AG04449 (cell line): ENCODE data around the gene PLA2G4F.

Source experiments
- CTCF ChIA-PET: fragments of 350-600 bp; formaldehyde crosslinking; extraction: SDS; loops from one replicate; lab custom pipeline; 2021; ENCODE audit warnings: antibody characterized with exemption; lab: Yijun Ruan, JAX
- POLR2A ChIA-PET: fragments of 400-600, 350-600 bp; formaldehyde crosslinking; extraction: SDS; loops from one replicate; lab custom pipeline; 2020; ENCODE audit warnings: antibody characterized with exemption, inconsistent platforms; lab: Yijun Ruan, JAX
- DNase-seq: peaks from one replicate; pipeline ENCODE4 v3.0.0-alpha.2; 2010; ENCODE audit warnings: low read depth, low spot score
- H3K4me3 ChIP-seq: 2 replicates; pipeline ENCODE4 v1.5.1; 2011; ENCODE audit warnings: low read depth, mild to moderate bottlenecking, control low read depth, low read length
- TF ChIP-seq, protein P1 (sequence below): IDR thresholded peaks from one replicate; pipeline ENCODE4 v1.5.1; 2011; ENCODE audit warnings: mild to moderate bottlenecking, moderate library complexity, low read length, control low read depth, inconsistent platforms; ENCODE audit not compliant: insufficient read depth; ENCODE audit errors: missing control alignments

PLA2G4F gene

DNA sequence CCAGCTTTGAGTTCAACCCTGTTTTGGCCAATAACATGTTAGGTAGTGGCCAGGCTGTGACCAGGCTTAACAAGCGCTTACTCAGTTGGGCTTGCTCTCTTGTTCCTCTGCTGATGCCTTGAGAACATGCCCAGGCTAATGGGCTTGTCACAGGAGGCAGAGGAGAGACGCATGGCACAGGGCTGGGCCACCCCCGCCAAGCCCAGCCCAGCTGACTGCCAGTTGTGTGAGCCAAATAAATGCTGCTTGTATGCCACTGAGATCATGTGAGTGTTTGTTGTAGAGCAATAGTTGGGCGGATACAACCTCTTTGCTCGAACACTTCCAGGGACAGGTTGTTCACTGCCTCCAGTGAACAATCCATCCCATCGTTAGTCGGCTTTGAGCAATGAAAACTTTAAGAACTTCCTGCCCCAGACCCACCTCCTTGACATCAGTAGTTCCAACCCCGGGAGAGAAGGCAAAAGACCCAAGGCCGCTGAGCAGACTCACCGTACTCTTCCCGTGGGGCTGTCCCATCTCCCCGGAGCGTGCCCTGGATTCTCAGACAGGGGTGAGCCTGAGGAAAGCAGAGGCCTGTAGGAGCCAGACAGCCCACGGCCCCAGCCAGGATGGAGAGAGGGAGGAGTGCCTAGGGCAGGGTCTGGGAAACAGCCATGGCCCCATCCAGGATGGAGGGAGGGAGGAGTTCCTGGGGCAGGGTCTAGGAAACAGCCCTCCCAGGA lies 4.1 kb downstream of the PLA2G4F start:
- POLR2A ChIA-PET, result no interaction called here
- DNase-seq, result no peak
- no peak overlapping the region for H3K4me3 ChIP-seq
- CTCF ChIA-PET, result no interaction called here
- TF ChIP-seq, protein P1, sequence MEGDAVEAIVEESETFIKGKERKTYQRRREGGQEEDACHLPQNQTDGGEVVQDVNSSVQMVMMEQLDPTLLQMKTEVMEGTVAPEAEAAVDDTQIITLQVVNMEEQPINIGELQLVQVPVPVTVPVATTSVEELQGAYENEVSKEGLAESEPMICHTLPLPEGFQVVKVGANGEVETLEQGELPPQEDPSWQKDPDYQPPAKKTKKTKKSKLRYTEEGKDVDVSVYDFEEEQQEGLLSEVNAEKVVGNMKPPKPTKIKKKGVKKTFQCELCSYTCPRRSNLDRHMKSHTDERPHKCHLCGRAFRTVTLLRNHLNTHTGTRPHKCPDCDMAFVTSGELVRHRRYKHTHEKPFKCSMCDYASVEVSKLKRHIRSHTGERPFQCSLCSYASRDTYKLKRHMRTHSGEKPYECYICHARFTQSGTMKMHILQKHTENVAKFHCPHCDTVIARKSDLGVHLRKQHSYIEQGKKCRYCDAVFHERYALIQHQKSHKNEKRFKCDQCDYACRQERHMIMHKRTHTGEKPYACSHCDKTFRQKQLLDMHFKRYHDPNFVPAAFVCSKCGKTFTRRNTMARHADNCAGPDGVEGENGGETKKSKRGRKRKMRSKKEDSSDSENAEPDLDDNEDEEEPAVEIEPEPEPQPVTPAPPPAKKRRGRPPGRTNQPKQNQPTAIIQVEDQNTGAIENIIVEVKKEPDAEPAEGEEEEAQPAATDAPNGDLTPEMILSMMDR, result no peak

DNA sequence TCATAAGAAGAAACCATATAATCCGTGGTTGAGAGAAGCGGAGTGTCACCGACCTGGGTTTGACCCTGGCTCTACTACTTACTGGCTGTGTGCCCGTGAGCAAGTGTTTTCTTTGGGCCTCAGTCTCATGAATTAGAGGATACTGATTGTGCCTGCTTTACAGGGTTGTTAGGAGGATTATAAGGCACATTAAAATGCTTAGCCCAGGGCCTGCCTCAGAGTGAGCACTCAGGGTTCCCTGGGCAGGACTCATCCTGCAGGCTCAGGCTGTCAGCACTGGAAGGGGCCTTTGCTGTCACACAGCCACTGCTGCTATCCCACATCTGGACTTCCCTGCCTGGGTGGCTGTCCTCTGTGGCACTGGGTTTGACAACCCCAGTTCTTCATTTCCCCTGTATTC lies 4.7 kb downstream of the PLA2G4F start:
- ChIA-PET POLR2A (no interaction called here), CTCF (no interaction called here)
- H3K4me3 ChIP-seq, result no peak overlapping the region
- no peak for DNase-seq
- TF ChIP-seq, protein P1, result no peak

DNA sequence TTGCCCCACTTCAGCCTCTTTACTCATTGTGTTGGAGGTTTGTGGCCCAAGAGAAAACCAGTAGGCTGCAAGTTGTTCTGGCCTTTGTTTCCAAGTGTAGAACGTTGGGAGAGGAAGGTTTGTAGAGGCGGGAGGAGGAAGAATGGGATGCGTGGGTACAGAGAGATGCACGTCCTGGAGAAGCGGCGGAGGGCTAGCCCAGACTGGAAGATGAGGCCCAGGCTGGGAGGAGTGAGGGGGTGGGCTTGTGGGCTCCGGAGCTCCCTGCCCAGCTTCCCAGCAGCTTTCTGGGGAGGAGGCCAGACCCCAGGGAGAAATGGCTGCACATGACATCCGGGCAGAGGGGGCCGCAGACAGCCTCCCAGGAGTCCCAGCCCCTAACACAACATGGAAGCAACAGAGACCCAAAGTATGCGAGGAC lies 5.3 kb downstream of the PLA2G4F start:
- POLR2A ChIA-PET, result no interaction called here
- CTCF ChIA-PET, result interaction anchor here (6.1 kb wide), 1 partner anchor 13 kb away, joined by 37 read pairs; no protein-coding TSS in a partner anchor
- H3K4me3 ChIP-seq, result no peak overlapping the region
- TF ChIP-seq, protein P1, result no peak
- DNase-seq, result no peak

DNA sequence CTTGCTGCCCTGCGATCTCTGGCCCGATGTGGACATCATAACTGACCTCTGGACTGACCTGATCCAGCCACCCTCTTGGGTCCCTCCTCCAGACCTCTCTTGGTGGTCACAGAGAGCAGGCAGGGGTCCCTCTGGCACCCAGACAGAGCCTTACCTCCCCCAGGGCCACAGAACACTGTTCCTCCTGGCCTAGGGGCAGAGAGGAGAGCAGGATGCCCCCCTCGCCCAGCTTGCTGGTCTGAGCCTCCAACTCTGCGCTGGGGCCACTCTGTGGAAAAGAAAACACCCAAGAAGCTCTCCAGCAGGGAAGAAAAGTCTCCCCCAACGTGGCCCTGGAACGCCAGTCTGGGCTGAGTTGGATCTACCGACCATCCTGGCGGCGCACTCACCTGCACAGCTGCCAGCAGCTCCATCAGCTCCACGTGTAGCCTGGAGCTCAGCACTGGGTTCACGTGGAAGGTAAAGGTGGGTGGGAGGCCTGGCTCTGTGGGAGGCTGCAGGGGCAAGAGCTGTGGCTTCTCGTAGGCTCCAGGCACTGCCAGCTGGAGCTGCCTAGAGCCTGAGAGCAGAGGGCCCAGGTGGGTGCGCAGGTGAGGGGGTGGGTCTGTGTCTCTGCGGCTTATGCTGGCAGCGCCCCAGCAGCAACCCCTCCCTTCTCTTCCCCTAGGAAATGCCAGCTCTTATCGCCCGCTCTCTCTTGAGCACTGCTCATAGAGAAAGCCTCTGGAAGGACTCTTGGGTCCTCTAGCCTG lies 6.0 kb downstream of the PLA2G4F start:
- ChIA-PET POLR2A (no interaction called here), CTCF (interaction anchor here (6.1 kb wide), 1 partner anchor 12 kb away, joined by 37 read pairs; no protein-coding TSS in a partner anchor)
- DNase-seq, result no peak
- TF ChIP-seq, protein P1, result no peak
- no peak overlapping the region for H3K4me3 ChIP-seq

DNA sequence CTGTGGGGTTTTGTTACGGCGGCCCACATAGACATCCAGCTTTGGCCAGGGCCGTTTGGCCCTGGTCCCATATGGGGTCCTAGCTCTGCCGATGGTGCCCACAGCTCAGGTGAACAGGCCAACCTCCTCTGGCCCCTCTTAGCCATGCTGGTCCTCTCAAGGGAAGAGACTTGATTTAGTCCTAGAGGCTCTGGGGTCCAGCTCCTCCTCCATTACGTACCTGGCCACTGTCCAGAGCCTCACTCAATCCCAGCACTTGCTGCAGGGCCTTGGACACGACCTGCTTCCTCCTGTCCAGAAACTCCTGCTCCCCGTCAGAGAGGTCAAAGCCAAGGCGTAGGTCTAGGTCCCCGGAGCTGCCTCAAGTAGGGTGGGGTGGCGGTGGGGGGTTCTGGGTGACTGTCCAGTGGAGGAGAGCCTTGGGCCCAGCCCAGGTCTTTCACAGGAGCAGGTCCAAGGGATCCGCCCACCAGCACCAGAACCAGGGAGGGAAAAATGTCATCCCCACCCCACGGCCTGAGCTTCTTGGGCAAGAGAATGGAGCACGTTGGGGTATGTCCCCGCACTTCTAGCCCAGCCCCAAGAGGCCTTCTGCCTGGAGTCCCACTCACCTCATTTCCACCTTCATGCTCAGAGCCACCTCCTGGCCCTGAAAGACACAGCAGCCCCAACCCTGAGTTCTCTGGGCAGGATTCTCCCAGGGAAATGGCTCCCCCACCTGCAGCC lies 6.8 kb downstream of the PLA2G4F start:
- no peak for DNase-seq
- TF ChIP-seq, protein P1, result no peak
- ChIA-PET CTCF (interaction anchor here (1.3 to 6.1 kb wide), 2 partner anchors 11 to 14 kb away, joined by 4 to 37 read pairs; no protein-coding TSS in a partner anchor), POLR2A (no interaction called here)
- H3K4me3 ChIP-seq, result no peak overlapping the region
